Trophoblast cell (in vitro differentiated cells and primary cell): Measurements from ENCODE around the gene DAW1.
"Not testable (repeated sequence)": the region's sequence is repeated elsewhere in the genome, so short reads cannot be mapped to it uniquely, and the experiment has no call there.

ENCODE experiments used
- DNase-seq, 2 donors: peaks; one replicate each; pipeline ENCODE4 v3.0.0-alpha.2; 2016
- H2AFZ ChIP-seq: 2 replicates; pipeline ENCODE4 v1.6.1; 2013; ENCODE audit warnings: low read length, moderate library complexity, mild to moderate bottlenecking; ENCODE audit not compliant: insufficient read depth, poor library complexity
- H2AK5ac ChIP-seq: 2 replicates; pipeline ENCODE4 v1.6.1; 2013; ENCODE audit warnings: mild to moderate bottlenecking, low read length
- H2BK120ac ChIP-seq: 2 replicates; pipeline ENCODE4 v1.6.1; 2013; ENCODE audit warnings: low read length, mild to moderate bottlenecking, moderate library complexity; ENCODE audit not compliant: insufficient read depth, poor library complexity
- H2BK12ac ChIP-seq: 2 replicates; pipeline ENCODE4 v1.6.1; 2013; ENCODE audit warnings: mild to moderate bottlenecking, low read length, moderate library complexity
- H2BK5ac ChIP-seq: 2 replicates; pipeline ENCODE4 v1.6.1; 2013; ENCODE audit warnings: low read length, low read depth, moderate library complexity, mild to moderate bottlenecking; ENCODE audit not compliant: poor library complexity
- H3K14ac ChIP-seq: 2 replicates; pipeline ENCODE4 v1.6.1; 2013; ENCODE audit warnings: mild to moderate bottlenecking, low read length
- H3K18ac ChIP-seq: 2 replicates; pipeline ENCODE4 v1.6.1; 2013; ENCODE audit warnings: mild to moderate bottlenecking, low read length
- H3K23ac ChIP-seq: 2 replicates; pipeline ENCODE4 v1.6.1; 2013; ENCODE audit warnings: low read length
- H3K27ac ChIP-seq: 2 replicates; pipeline ENCODE4 v1.5.1; 2013; ENCODE audit warnings: low read depth, mild to moderate bottlenecking, inconsistent platforms, low read length, moderate library complexity
- H3K27me3 ChIP-seq: 2 replicates; pipeline ENCODE4 v1.6.1; 2013; ENCODE audit warnings: inconsistent platforms, mild to moderate bottlenecking, low read length, moderate library complexity; ENCODE audit not compliant: insufficient read depth
- H3K36me3 ChIP-seq, 2 experiments: 1 replicate in 1 of 2; 2 replicates in 1 of 2; pipeline ENCODE4 v1.6.1; 2013; ENCODE audit warnings: low read length in 2 of 2, mild to moderate bottlenecking in 2 of 2, moderate library complexity in 1 of 2; ENCODE audit not compliant: insufficient read depth in 2 of 2, control insufficient read depth in 1 of 2
- H3K4ac ChIP-seq: 2 replicates; pipeline ENCODE4 v1.6.1; 2013; ENCODE audit warnings: low read depth, mild to moderate bottlenecking, low read length, moderate library complexity
- H3K4me1 ChIP-seq, 2 experiments: 1 replicate in 1 of 2; 2 replicates in 1 of 2; pipeline ENCODE4 v1.6.1; 2013; ENCODE audit warnings: low read length in 2 of 2, mild to moderate bottlenecking in 2 of 2, moderate library complexity in 1 of 2; ENCODE audit not compliant: insufficient read depth in 2 of 2, control insufficient read depth in 1 of 2
- H3K4me2 ChIP-seq: 2 replicates; pipeline ENCODE4 v1.6.1; 2013; ENCODE audit warnings: inconsistent platforms, mild to moderate bottlenecking, low read length, moderate library complexity
- H3K4me3 ChIP-seq: 2 replicates; pipeline ENCODE4 v1.5.1; 2013; ENCODE audit warnings: mild to moderate bottlenecking, low read depth, low read length, inconsistent platforms
- H3K79me1 ChIP-seq: one replicate; pipeline ENCODE4 v1.6.1; 2013; ENCODE audit warnings: low read length
- H3K79me2 ChIP-seq: 2 replicates; pipeline ENCODE4 v1.6.1; 2013; ENCODE audit warnings: low read length, mild to moderate bottlenecking; ENCODE audit not compliant: control insufficient read depth, insufficient read depth, poor library complexity
- H3K9ac ChIP-seq: 2 replicates; pipeline ENCODE4 v1.6.1; 2013; ENCODE audit warnings: mild to moderate bottlenecking, low read length
- H3K9me3 ChIP-seq: 2 replicates; pipeline ENCODE4 v1.6.1; 2013; ENCODE audit warnings: low read depth, mild to moderate bottlenecking, control low read depth, inconsistent platforms, low read length; ENCODE audit not compliant: insufficient read depth
- H4K12ac ChIP-seq: 2 replicates; pipeline ENCODE4 v1.6.1; 2013; ENCODE audit warnings: low read depth, mild to moderate bottlenecking, low read length, moderate library complexity
- H4K8ac ChIP-seq: 2 replicates; pipeline ENCODE4 v1.6.1; 2013; ENCODE audit warnings: low read depth, mild to moderate bottlenecking, low read length, moderate library complexity
- H4K91ac ChIP-seq: one replicate; pipeline ENCODE4 v1.6.1; 2013; ENCODE audit warnings: low read depth, mild to moderate bottlenecking, low read length, moderate library complexity
- WGBS: extraction: QIAGEN DNeasy Blood & Tissue Kit; methylation state at CpG from one replicate; pipeline ENCODE4 v1.1.7; 2013; ENCODE audit warnings: missing lambda C conversion rate; ENCODE audit not compliant: insufficient read length, insufficient coverage; ENCODE audit errors: extremely low coverage; 5-methylcytosine and 5-hydroxymethylcytosine counted together

Gene DAW1

GRCh38 chr2:227829337-227829736, 42.1 kb upstream of the DAW1 start:
- Histone ChIP-seq H2BK120ac (no peak overlapping the region), H3K79me2 (no peaks in the 10 kb centered on the region), H2AFZ (no peak overlapping the region)

GRCh38 chr2:227834423-227834822, 37.0 kb upstream of the DAW1 start:
- H3K14ac ChIP-seq, result no peak overlapping the region
- no CpG with 5 or more reads among the region's 10 CpGs for WGBS
- H4K91ac ChIP-seq, result no peak overlapping the region
- no peaks in the 10 kb centered on the region for H3K4me1 ChIP-seq
- H3K23ac ChIP-seq, result no peak overlapping the region
- no peak overlapping the region for H2BK12ac ChIP-seq
- no peak overlapping the region for H2AFZ ChIP-seq
- H2BK120ac ChIP-seq, result no peak overlapping the region
- no peak overlapping the region for H3K9ac ChIP-seq
- no peaks in the 10 kb centered on the region for H3K36me3 ChIP-seq
- H3K18ac ChIP-seq, result no peak overlapping the region
- no peak overlapping the region for H3K4me2 ChIP-seq
- no peak overlapping the region for H3K4me3 ChIP-seq
- no peak overlapping the region for H2BK5ac ChIP-seq
- H3K27ac ChIP-seq, result no peak overlapping the region
- H3K9me3 ChIP-seq, result no peaks in the 10 kb centered on the region
- H3K79me2 ChIP-seq, result no peaks in the 10 kb centered on the region
- H4K8ac ChIP-seq, result no peak overlapping the region
- no peak overlapping the region for H4K12ac ChIP-seq
- H3K27me3 ChIP-seq, result no peaks in the 10 kb centered on the region
- H3K4ac ChIP-seq, result no peak overlapping the region
- DNase-seq, result no peak
- H2AK5ac ChIP-seq, result no peak overlapping the region
- no peaks in the 10 kb centered on the region for H3K79me1 ChIP-seq

More at GRCh38 chr2:227829337-227829736, 42.1 kb upstream of the DAW1 start:
- Histone ChIP-seq H3K4me3 (no peak overlapping the region), H3K23ac (no peak overlapping the region), H3K4me1 (no peaks in the 10 kb centered on the region), H3K9ac (no peak overlapping the region), H3K79me1 (no peaks in the 10 kb centered on the region), H4K91ac (no peak overlapping the region), H3K14ac (no peak overlapping the region), H2BK12ac (no peak overlapping the region), H2BK5ac (no peak overlapping the region), H3K18ac (no peak overlapping the region), H3K27ac (no peak overlapping the region), H3K36me3 (no peaks in the 10 kb centered on the region), H3K4ac (no peak overlapping the region), H3K9me3 (peaks cover 2% of the 10 kb centered on the region), H4K12ac (no peak overlapping the region), H3K4me2 (no peak overlapping the region), H2AK5ac (no peak overlapping the region), H3K27me3 (no peaks in the 10 kb centered on the region), H4K8ac (no peak overlapping the region)
- DNase-seq, result no peak
- WGBS, result 100% methylated on average over 1 of the region's 2 CpGs

GRCh38 chr2:227834916-227835650, 36.3 kb upstream of the DAW1 start:
- no peak overlapping the region for H3K4ac ChIP-seq
- no peak overlapping the region for H2BK120ac ChIP-seq
- H4K91ac ChIP-seq, result no peak overlapping the region
- H3K27ac ChIP-seq, result no peak overlapping the region
- H3K79me1 ChIP-seq, result no peaks in the 10 kb centered on the region
- H2BK5ac ChIP-seq, result no peak overlapping the region
- H4K8ac ChIP-seq, result no peak overlapping the region
- H3K4me3 ChIP-seq, result no peak overlapping the region
- H3K4me1 ChIP-seq, result no peaks in the 10 kb centered on the region
- no peaks in the 10 kb centered on the region for H3K27me3 ChIP-seq
- no peak for DNase-seq
- H3K18ac ChIP-seq, result no peak overlapping the region
- H2BK12ac ChIP-seq, result no peak overlapping the region
- no peaks in the 10 kb centered on the region for H3K36me3 ChIP-seq
- no peak overlapping the region for H3K23ac ChIP-seq
- H3K9me3 ChIP-seq, result no peaks in the 10 kb centered on the region
- no peak overlapping the region for H3K14ac ChIP-seq
- no CpG with 5 or more reads among the region's 5 CpGs for WGBS
- H4K12ac ChIP-seq, result no peak overlapping the region
- H2AK5ac ChIP-seq, result no peak overlapping the region
- no peak overlapping the region for H2AFZ ChIP-seq
- H3K4me2 ChIP-seq, result no peak overlapping the region
- H3K79me2 ChIP-seq, result no peaks in the 10 kb centered on the region
- H3K9ac ChIP-seq, result no peak overlapping the region

- not testable (repeated sequence) for H3K9ac ChIP-seq, H3K14ac ChIP-seq, H2BK120ac ChIP-seq, H4K8ac ChIP-seq, H3K79me2 ChIP-seq, H3K4me2 ChIP-seq, H3K4ac ChIP-seq, H3K4me3 ChIP-seq, H2BK5ac ChIP-seq, H3K9me3 ChIP-seq, DNase-seq, H2AK5ac ChIP-seq, H4K12ac ChIP-seq, H3K27ac ChIP-seq, H4K91ac ChIP-seq, H3K27me3 ChIP-seq, H3K79me1 ChIP-seq, H2AFZ ChIP-seq, H3K18ac ChIP-seq, H3K23ac ChIP-seq, H3K36me3 ChIP-seq, H3K4me1 ChIP-seq, H2BK12ac ChIP-seq
- WGBS, result no CpG with 5 or more reads among the region's 7 CpGs
Measured at GRCh38 chr2:227839339-227840129, 31.9 kb upstream of the DAW1 start.
